Lower leg skin (tissue), 3 donors: ENCODE data around the gene MRPS18B.

Experiments used
- CTCF ChIP-seq, 3 donors: fragments of 450-650 bp; IDR thresholded peaks; one replicate each; pipeline ENCODE4 v1.5.1; 2016; ENCODE audit warnings: antibody characterized with exemption in 3 of 3, mild to moderate bottlenecking in 3 of 3, moderate library complexity in 2 of 3
- POLR2A ChIP-seq, 2 donors: fragments of 450-650 bp; IDR thresholded peaks; one replicate each; pipeline ENCODE4 v1.6.1; 2016 to 2017; ENCODE audit warnings: antibody characterized with exemption in 2 of 2, mild to moderate bottlenecking in 1 of 2, moderate library complexity in 1 of 2

DNA sequence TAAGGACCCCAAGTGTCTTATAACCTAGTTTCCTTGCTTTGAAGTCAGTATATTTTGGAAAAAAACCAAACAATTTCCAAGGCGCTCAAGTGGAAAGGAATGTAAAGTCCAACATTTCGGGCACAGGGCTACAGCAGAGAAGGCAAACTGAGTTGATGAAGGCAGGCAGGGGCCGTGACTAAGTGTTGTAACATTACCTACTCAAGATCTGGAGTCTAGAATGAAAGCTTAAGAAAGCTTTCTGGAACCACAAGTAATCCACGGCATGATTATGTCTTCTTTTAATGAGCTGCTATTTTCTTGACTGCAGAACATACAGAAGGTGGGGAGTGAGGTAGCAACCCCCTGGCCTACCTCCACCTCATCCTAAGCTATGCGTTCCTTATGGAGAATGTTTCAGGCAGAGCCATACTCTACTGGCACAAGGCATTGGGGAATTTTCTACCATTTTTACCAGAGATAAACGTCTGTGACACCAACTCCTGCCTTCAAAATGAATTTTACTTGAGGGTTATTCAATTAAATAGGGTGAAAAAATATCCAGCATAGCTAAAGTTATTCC is 4.9 kb upstream of the MRPS18B start:
- no peak for TF ChIP-seq CTCF (IDR thresholded peaks at IDR 0.05)
- TF ChIP-seq POLR2A (IDR thresholded peaks at IDR 0.05) = no peak
